ENCODE results near the gene PCNP. TPM values are rescaled to one million over a fixed set of nuclear protein-coding genes. Genes with fewer than 3 reads are reported as not detected.

Gene PCNP
- total and polyA plus RNA-seq, 2 donors from 2014 or later, result 63.3 to 148 TPM

DNA sequence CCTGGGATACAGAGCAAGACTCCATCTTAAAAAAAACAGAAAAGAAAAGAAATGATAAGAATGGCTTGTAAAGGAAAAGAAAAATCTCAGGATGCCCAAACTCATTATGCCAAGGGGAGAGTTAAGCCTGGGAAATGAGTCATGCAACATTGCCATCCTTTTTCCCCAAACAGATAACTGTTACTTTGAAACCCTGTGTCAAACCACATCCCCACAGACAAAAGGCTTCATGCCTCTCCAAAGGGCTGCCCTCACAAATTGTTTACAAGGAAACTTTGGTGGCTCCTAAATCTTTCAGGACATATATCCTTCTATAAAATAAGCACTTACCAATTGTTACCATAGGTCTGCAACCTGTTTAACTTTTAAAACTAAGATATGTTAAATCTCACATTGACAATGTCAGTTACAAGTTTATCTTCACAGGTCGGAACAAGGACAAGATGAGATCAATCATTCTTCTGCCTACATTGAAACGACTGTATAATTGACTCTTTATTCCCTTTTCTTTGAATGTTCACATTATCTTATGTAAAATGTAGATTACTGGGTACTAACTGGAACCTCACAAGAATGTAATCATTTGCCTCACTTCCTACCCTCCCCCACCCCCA, 42.4 kb upstream of the PCNP start:
- intact Hi-C loops (cut with DNase I), result no loop called here
- FAIRE-seq, result no peak
- TF ChIP-seq CTCF (IDR thresholded peaks at IDR 0.05; ENCODE audit: borderline replicate concordance, extremely low read depth, insufficient read depth), result no peak

GRCh38 chr3:101532783-101533602, 41.0 kb upstream of the PCNP start:
- Histone ChIP-seq H3K27me3 (ENCODE audit: control insufficient read depth, insufficient read depth, low read length) (no peaks in the 10 kb centered on the region), H3K9me3 (ENCODE audit: control insufficient read depth in 2 of 3, insufficient read depth in 1 of 3, low read length in 3 of 3) (peaks cover 0 to 3% (median 0%) of the 10 kb centered on the region in 3 donors), H3K27ac (ENCODE audit: low read depth in 2 of 2, low read length in 2 of 2) (no peak overlapping the region), H3K4me3 (ENCODE audit: low read length in 3 of 3) (no peak overlapping the region), H3K4me1 (ENCODE audit: control insufficient read depth in 2 of 3, insufficient read depth in 2 of 3, low read depth in 1 of 3, low read length in 3 of 3) (no peaks in the 10 kb centered on the region), H3K9ac (ENCODE audit: low read length in 3 of 3) (no peak overlapping the region), H3K36me3 (ENCODE audit: control insufficient read depth in 2 of 3, insufficient read depth in 3 of 3, low read length in 3 of 3) (no peaks in the 10 kb centered on the region)
- DNase-seq (peak in 1 of 5 donors; percentile 17), FAIRE-seq (no peak)
- intact Hi-C loops (cut with DNase I), result no loop called here
- TF ChIP-seq CTCF (IDR thresholded peaks at IDR 0.05; ENCODE audit: borderline replicate concordance, extremely low read depth, insufficient read depth), result no peak

More for the DNA sequence above, 42.4 kb upstream of the PCNP start:
- Histone ChIP-seq H3K9me3 (ENCODE audit: control insufficient read depth in 2 of 3, insufficient read depth in 1 of 3, low read length in 3 of 3) (peaks cover 0 to 3% (median 0%) of the 10 kb centered on the region in 3 donors), H3K36me3 (ENCODE audit: control insufficient read depth in 2 of 3, insufficient read depth in 3 of 3, low read length in 3 of 3) (no peaks in the 10 kb centered on the region), H3K4me3 (ENCODE audit: low read length in 3 of 3) (no peak overlapping the region), H3K9ac (ENCODE audit: low read length in 3 of 3) (no peak overlapping the region), H3K27ac (ENCODE audit: low read depth in 2 of 2, low read length in 2 of 2) (no peak overlapping the region), H3K4me1 (ENCODE audit: control insufficient read depth in 2 of 3, insufficient read depth in 2 of 3, low read depth in 1 of 3, low read length in 3 of 3) (no peaks in the 10 kb centered on the region), H3K27me3 (ENCODE audit: control insufficient read depth, insufficient read depth, low read length) (no peaks in the 10 kb centered on the region)
- no peak for DNase-seq

DNA sequence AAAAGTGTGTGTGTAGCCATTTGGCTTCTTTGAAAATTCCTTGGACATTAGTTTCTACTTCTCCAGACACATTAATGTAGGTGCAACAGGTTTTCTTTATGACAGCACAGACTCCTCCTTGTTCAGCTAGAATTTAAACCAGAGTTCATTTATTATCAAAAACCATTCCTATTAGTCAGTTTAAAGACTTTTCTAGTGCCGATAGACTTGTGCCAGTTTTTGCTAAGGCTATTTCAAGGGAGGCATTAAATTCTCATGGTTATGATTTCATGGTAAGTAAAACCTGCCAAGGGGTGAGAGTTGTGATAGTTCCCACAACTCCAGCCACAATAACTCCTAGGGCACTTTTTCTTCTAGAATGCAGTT, 40.4 kb upstream of the PCNP start:
- H3K4me3 ChIP-seq (ENCODE audit: low read length in 3 of 3), result no peak overlapping the region
- intact Hi-C loops (cut with DNase I), result no loop called here

More for the DNA sequence above, 40.4 kb upstream of the PCNP start:
- no peaks in the 10 kb centered on the region for H3K4me1 ChIP-seq (ENCODE audit: control insufficient read depth in 2 of 3, insufficient read depth in 2 of 3, low read depth in 1 of 3, low read length in 3 of 3)
- peaks cover 0 to 3% (median 0%) of the 10 kb centered on the region in 3 donors for H3K9me3 ChIP-seq (ENCODE audit: control insufficient read depth in 2 of 3, insufficient read depth in 1 of 3, low read length in 3 of 3)
- H3K27me3 ChIP-seq (ENCODE audit: control insufficient read depth, insufficient read depth, low read length), result no peaks in the 10 kb centered on the region
- no peak overlapping the region for H3K9ac ChIP-seq (ENCODE audit: low read length in 3 of 3)
- no peaks in the 10 kb centered on the region for H3K36me3 ChIP-seq (ENCODE audit: control insufficient read depth in 2 of 3, insufficient read depth in 3 of 3, low read length in 3 of 3)
- no peak for FAIRE-seq
- TF ChIP-seq CTCF (IDR thresholded peaks at IDR 0.05; ENCODE audit: borderline replicate concordance, extremely low read depth, insufficient read depth), result no peak
- H3K27ac ChIP-seq (ENCODE audit: low read depth in 2 of 2, low read length in 2 of 2), result no peak overlapping the region
- no peak for DNase-seq

Data from kidney (tissue), 14 donors.